Neural progenitor cell (in vitro differentiated cells): Measurements from ENCODE around the gene CLSTN3. TPM values are rescaled to one million over a fixed set of nuclear protein-coding genes. Genes with fewer than 3 reads are reported as not detected.

Experiments used
- DNase-seq: peaks from one replicate; pipeline ENCODE4 v3.0.0-alpha.2; 2016; ENCODE audit warnings: low spot score
- H2AFZ ChIP-seq: fragments of 200-600 bp; sonication (generic); replicated peaks from 2 replicates; pipeline ENCODE4 v1.6.1; 2016; ENCODE audit warnings: antibody characterized with exemption
- H3F3A ChIP-seq: fragments of 200-600 bp; sonication (generic); 2 replicates; pipeline ENCODE4 v1.6.1; 2016; ENCODE audit warnings: antibody characterized with exemption, low read depth
- H3K27ac ChIP-seq: fragments of 200-600 bp; sonication (generic); 2 replicates; pipeline ENCODE4 v1.5.1; 2016; ENCODE audit warnings: mild to moderate bottlenecking
- H3K27me3 ChIP-seq: fragments of 200-600 bp; sonication (generic); 2 replicates; pipeline ENCODE4 v1.6.1; 2016; ENCODE audit warnings: mild to moderate bottlenecking, moderate library complexity
- H3K36me3 ChIP-seq: fragments of 200-600 bp; sonication (generic); 2 replicates; pipeline ENCODE4 v1.5.1; 2016
- H3K4me1 ChIP-seq: fragments of 200-600 bp; sonication (generic); 2 replicates; pipeline ENCODE4 v1.6.1; 2016; ENCODE audit warnings: mixed run types
- H3K4me2 ChIP-seq: fragments of 200-600 bp; sonication (generic); 2 replicates; pipeline ENCODE4 v1.6.1; 2016
- H3K4me3 ChIP-seq: fragments of 200-600 bp; sonication (generic); 2 replicates; pipeline ENCODE4 v1.5.1; 2016
- H3K79me2 ChIP-seq: fragments of 200-600 bp; sonication (generic); 2 replicates; pipeline ENCODE4 v1.6.1; 2016; ENCODE audit warnings: low read depth
- H3K9ac ChIP-seq: fragments of 200-600 bp; sonication (generic); 2 replicates; pipeline ENCODE4 v1.6.1; 2016
- H3K9me3 ChIP-seq: fragments of 200-600 bp; sonication (generic); 2 replicates; pipeline ENCODE4 v1.5.1; 2016; ENCODE audit warnings: low read depth
- H4K20me1 ChIP-seq: fragments of 200-600 bp; sonication (generic); 2 replicates; pipeline ENCODE4 v1.6.1; 2016; ENCODE audit warnings: low read depth
- H3K27ac Mint-ChIP-seq: 3 replicates; pipeline ENCODE4 v1.8.0; 2021; ENCODE audit warnings: mixed read lengths
- H3K27me3 Mint-ChIP-seq: 2 replicates; pipeline ENCODE4 v1.8.0; 2022; ENCODE audit warnings: low read depth, mild to moderate bottlenecking, inconsistent platforms, moderate library complexity, mixed read lengths; ENCODE audit not compliant: insufficient read depth
- H3K36me3 Mint-ChIP-seq: 3 replicates; pipeline ENCODE4 v1.8.0; 2021; ENCODE audit warnings: mixed read lengths
- H3K4me1 Mint-ChIP-seq: 3 replicates; pipeline ENCODE4 v1.8.0; 2021; ENCODE audit warnings: mixed read lengths
- H3K4me3 Mint-ChIP-seq: 3 replicates; pipeline ENCODE4 v1.8.0; 2021; ENCODE audit warnings: mild to moderate bottlenecking, moderate library complexity, mixed read lengths
- H3K9me3 Mint-ChIP-seq: 3 replicates; pipeline ENCODE4 v1.8.0; 2020; ENCODE audit warnings: mixed read lengths
- EZH2 ChIP-seq: fragments of 200-600 bp; sonication (generic); IDR thresholded peaks from 2 replicates; pipeline ENCODE4 v1.6.1; 2017; ENCODE audit warnings: antibody characterized with exemption, mild to moderate bottlenecking, moderate library complexity
- EZH2phosphoT487 ChIP-seq: fragments of 200-600 bp; sonication (generic); IDR thresholded peaks from 2 replicates; pipeline ENCODE4 v1.6.1; 2017; ENCODE audit warnings: antibody characterized with exemption
- total RNA-seq: library from RNA; depleted of rRNA; stranded (reverse); fragments of >200 nt; gene quantifications from 2 replicates; pipeline ENCODE4 v1.2.3, GENCODE V29; 2015; ENCODE audit warnings: low replicate concordance
- TF ChIP-seq, protein P1 (sequence below): fragments of 200-600 bp; sonication (generic); IDR thresholded peaks from 2 replicates; pipeline ENCODE4 v1.5.1; 2017; ENCODE audit warnings: antibody characterized with exemption, mild to moderate bottlenecking

The CLSTN3 gene
- total RNA-seq, 1 donor from 2014 or later: 24.0 TPM

DNA sequence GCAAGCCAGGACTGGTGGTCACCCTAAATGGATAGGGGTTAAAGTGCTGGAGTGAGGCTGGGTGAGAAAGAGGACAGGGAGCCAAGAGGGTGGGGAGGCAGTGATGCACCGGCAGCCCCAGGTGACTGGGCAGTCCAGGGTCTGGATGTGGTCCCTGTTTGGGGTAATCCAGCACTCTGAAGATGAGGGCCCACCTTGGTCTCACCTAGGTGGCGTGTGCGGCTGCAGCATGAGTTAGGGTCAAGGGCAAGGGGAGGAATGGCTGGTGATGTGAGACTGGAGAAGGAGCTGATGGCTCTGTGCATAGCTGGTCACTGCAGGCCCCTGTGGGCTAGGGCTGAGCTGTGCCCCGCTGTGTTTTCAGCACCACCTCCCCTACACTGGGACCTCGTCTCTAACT, 19.5 kb upstream of the CLSTN3 start:
- Mint-ChIP-seq H3K4me1 (peaks cover 16% of the 10 kb centered on the region), H3K27ac (no peak overlapping the region), H3K4me3 (no peak overlapping the region), H3K9me3 (peaks cover 8% of the 10 kb centered on the region), H3K36me3 (peaks cover 8% of the 10 kb centered on the region), H3K27me3 (peaks cover 4% of the 10 kb centered on the region)
- H3K27ac ChIP-seq: no peak overlapping the region
- no peak overlapping the region for H3K4me2 ChIP-seq
- no peak overlapping the region for H3K9ac ChIP-seq
- H3F3A ChIP-seq: peaks cover 5% of the 10 kb centered on the region
- no peaks in the 10 kb centered on the region for H3K27me3 ChIP-seq
- no peak overlapping the region for H3K4me3 ChIP-seq
- no peak for DNase-seq
- H4K20me1 ChIP-seq: no peaks in the 10 kb centered on the region
- no peak for TF ChIP-seq EZH2phosphoT487
- TF ChIP-seq EZH2: no peak
- TF ChIP-seq, protein P1, sequence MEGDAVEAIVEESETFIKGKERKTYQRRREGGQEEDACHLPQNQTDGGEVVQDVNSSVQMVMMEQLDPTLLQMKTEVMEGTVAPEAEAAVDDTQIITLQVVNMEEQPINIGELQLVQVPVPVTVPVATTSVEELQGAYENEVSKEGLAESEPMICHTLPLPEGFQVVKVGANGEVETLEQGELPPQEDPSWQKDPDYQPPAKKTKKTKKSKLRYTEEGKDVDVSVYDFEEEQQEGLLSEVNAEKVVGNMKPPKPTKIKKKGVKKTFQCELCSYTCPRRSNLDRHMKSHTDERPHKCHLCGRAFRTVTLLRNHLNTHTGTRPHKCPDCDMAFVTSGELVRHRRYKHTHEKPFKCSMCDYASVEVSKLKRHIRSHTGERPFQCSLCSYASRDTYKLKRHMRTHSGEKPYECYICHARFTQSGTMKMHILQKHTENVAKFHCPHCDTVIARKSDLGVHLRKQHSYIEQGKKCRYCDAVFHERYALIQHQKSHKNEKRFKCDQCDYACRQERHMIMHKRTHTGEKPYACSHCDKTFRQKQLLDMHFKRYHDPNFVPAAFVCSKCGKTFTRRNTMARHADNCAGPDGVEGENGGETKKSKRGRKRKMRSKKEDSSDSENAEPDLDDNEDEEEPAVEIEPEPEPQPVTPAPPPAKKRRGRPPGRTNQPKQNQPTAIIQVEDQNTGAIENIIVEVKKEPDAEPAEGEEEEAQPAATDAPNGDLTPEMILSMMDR: no peak
- H2AFZ ChIP-seq: no peak overlapping the region
- H3K79me2 ChIP-seq: peaks cover 9% of the 10 kb centered on the region
- H3K9me3 ChIP-seq: peaks cover 4% of the 10 kb centered on the region
- peaks cover 13% of the 10 kb centered on the region for H3K36me3 ChIP-seq
- H3K4me1 ChIP-seq: no peaks in the 10 kb centered on the region

DNA sequence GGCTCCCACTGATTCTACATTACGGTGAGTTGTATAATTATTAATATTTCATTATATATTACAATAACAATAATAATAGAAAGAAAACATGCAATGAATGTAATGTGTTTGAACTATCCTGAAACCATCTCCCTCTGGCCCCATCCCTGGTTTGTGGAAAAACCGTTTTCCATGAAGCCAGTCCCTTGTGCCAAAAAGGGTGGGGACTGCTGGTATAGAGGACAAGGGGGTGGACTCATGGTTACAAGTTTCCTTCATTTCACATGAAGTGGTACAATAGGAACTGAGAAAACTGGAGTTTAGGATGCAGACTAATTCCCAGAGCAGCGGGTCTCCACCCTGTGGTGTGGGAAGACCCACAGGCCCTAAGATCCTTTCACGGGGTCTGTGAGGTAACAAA, 18.1 kb upstream of the CLSTN3 start:
- Histone ChIP-seq H3K27ac (no peak overlapping the region), H3K36me3 (peaks cover under 1% of the 10 kb centered on the region), H2AFZ (no peak overlapping the region), H3K4me2 (no peak overlapping the region), H3K79me2 (peaks cover 7% of the 10 kb centered on the region), H3K9me3 (peaks cover 2% of the 10 kb centered on the region), H3K4me3 (no peak overlapping the region), H3F3A (peaks cover 5% of the 10 kb centered on the region), H3K27me3 (no peaks in the 10 kb centered on the region), H4K20me1 (no peaks in the 10 kb centered on the region), H3K4me1 (no peaks in the 10 kb centered on the region), H3K9ac (no peak overlapping the region)
- TF ChIP-seq EZH2 (no peak), EZH2phosphoT487 (no peak)
- TF ChIP-seq, protein P1: no peak
- H3K27me3 Mint-ChIP-seq: peaks cover 8% of the 10 kb centered on the region
- H3K4me3 Mint-ChIP-seq: no peak overlapping the region
- no peak overlapping the region for H3K27ac Mint-ChIP-seq
- no peak for DNase-seq
- H3K9me3 Mint-ChIP-seq: no peaks in the 10 kb centered on the region
- peaks cover 16% of the 10 kb centered on the region for H3K4me1 Mint-ChIP-seq
- H3K36me3 Mint-ChIP-seq: no peaks in the 10 kb centered on the region

DNA sequence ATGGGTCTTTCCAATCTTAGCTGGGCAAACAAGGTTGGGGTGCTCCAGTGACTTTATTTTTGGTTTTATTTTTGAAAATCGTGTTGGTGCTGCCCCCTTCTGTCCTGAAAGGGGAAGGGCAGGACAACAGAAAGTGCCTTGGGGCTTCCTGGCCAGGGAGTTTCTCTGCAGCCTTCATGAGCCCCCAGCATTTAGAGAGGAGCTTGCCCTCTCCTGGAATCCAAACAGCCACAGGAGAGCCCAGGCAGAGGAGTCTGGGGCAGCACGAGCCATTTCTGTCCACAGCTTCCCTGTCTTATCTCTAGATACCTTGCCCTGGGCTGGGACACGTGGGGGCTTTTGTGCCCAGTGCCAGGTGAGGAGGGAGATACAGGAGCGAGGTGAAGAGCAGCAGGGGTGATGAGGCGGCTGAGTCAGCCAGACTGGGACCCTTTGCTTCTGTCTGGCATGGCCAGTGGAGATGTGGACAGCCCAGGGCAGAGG, 16.7 kb upstream of the CLSTN3 start:
- Histone ChIP-seq H3K9me3 (no peaks in the 10 kb centered on the region), H3K27ac (no peak overlapping the region), H2AFZ (no peak overlapping the region), H3K4me2 (no peak overlapping the region), H3K4me3 (no peak overlapping the region), H4K20me1 (no peaks in the 10 kb centered on the region), H3K27me3 (no peaks in the 10 kb centered on the region), H3K36me3 (no peaks in the 10 kb centered on the region), H3K79me2 (no peaks in the 10 kb centered on the region), H3F3A (no peaks in the 10 kb centered on the region), H3K4me1 (no peaks in the 10 kb centered on the region), H3K9ac (no peak overlapping the region)
- H3K4me3 Mint-ChIP-seq: no peak overlapping the region
- H3K27me3 Mint-ChIP-seq: peaks cover 9% of the 10 kb centered on the region
- peaks cover 9% of the 10 kb centered on the region for H3K4me1 Mint-ChIP-seq
- H3K36me3 Mint-ChIP-seq: no peaks in the 10 kb centered on the region
- H3K27ac Mint-ChIP-seq: peak overlapping the region; percentile 6
- peak; percentile 54 for DNase-seq
- H3K9me3 Mint-ChIP-seq: no peaks in the 10 kb centered on the region
- TF ChIP-seq EZH2phosphoT487: no peak
- TF ChIP-seq, protein P1: peak; percentile 86
- TF ChIP-seq EZH2: no peak
